DND-41 (cell line): ENCODE measurements around the gene HAUS1.

Source experiments
- ATAC-seq: fragments of 200-7000 bp; cut with Tn5 transposase; 3 replicates; pipeline ENCODE4 v1.9.1; 2021; ENCODE audit warnings: low read depth; ENCODE audit not compliant: insufficient read depth
- DNase-seq: peaks from one replicate; pipeline ENCODE4 v3.0.0-alpha.2; 2020
- H2AFZ ChIP-seq: 2 replicates; pipeline ENCODE4 v1.6.0; 2012; ENCODE audit warnings: low read depth, low read length
- H3K27ac ChIP-seq: 2 replicates; pipeline ENCODE4 v1.5.1; 2012; ENCODE audit warnings: low read length, inconsistent platforms
- H3K27me3 ChIP-seq: fragments of 200-600 bp; sonication (generic); 2 replicates; pipeline ENCODE4 v1.6.0; 2012; ENCODE audit warnings: low read length, mild to moderate bottlenecking, inconsistent platforms; ENCODE audit not compliant: insufficient read depth, poor library complexity
- H3K36me3 ChIP-seq: 2 replicates; pipeline ENCODE4 v1.5.1; 2012; ENCODE audit warnings: low read length, inconsistent platforms; ENCODE audit not compliant: insufficient read depth
- H3K4me1 ChIP-seq: 2 replicates; pipeline ENCODE4 v1.5.1; 2012; ENCODE audit warnings: mild to moderate bottlenecking, low read length; ENCODE audit not compliant: insufficient read depth
- H3K4me2 ChIP-seq: 2 replicates; pipeline ENCODE4 v1.6.0; 2012; ENCODE audit warnings: mild to moderate bottlenecking, moderate library complexity, low read length, inconsistent platforms; ENCODE audit not compliant: insufficient read depth
- H3K4me3 ChIP-seq, 2 experiments: fragments of 200-600 bp in 1 of 2; shearing (Covaris generic) in 1 of 2; 2 replicates each; pipeline ENCODE4 v1.5.1; 2012 to 2016; ENCODE audit warnings: inconsistent platforms in 2 of 2, low read length in 2 of 2, mild to moderate bottlenecking in 2 of 2, low read depth in 1 of 2, moderate library complexity in 1 of 2
- H3K79me2 ChIP-seq: 2 replicates; pipeline ENCODE4 v1.6.0; 2012; ENCODE audit warnings: low read length, inconsistent platforms; ENCODE audit not compliant: insufficient read depth
- H3K9ac ChIP-seq: 2 replicates; pipeline ENCODE4 v1.6.0; 2012; ENCODE audit warnings: low read depth, mild to moderate bottlenecking, inconsistent platforms, low read length, moderate library complexity
- H3K9me3 ChIP-seq: 2 replicates; pipeline ENCODE4 v1.5.1; 2012; ENCODE audit warnings: low read length, moderate library complexity, mild to moderate bottlenecking, inconsistent platforms; ENCODE audit not compliant: insufficient read depth, severe bottlenecking
- H4K20me1 ChIP-seq: 2 replicates; pipeline ENCODE4 v1.6.0; 2012; ENCODE audit warnings: low read length; ENCODE audit not compliant: insufficient read depth
- EZH2 ChIP-seq: IDR thresholded peaks from 3 replicates; pipeline ENCODE4 v1.6.1; 2012; ENCODE audit warnings: borderline replicate concordance, low read depth, mild to moderate bottlenecking, moderate library complexity, low read length, inconsistent platforms; ENCODE audit not compliant: severe bottlenecking
- TF ChIP-seq, protein P1 (sequence below): IDR thresholded peaks from 2 replicates; pipeline ENCODE4 v1.5.1; 2012; ENCODE audit warnings: borderline replicate concordance, low read length, moderate library complexity, mild to moderate bottlenecking; ENCODE audit not compliant: poor library complexity, severe bottlenecking; ENCODE audit errors: extremely low read depth

HAUS1 gene

DNA sequence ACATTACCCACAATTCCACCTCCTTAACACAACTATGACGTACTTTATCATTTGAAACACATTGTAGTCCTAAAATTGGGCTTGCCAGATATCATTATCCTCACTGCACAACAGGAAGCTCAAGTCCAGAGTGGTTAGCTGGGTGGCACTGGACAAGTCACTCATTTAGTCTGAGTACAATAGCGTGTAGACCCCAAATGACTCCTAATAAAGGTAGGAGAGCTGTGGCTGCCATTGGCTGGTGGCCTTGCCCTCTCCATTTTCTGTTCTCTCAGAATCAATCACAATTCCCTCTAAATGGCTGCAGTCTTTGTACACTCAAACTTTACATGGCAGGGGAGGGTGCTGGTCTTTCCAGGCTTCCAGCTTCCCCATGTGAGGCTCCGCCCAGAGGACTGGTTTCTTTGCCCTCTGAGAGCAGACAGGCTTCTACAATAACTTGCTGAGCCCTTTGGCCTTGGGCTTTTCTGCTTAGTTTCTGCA, 43.8 kb upstream of the HAUS1 start:
- Histone ChIP-seq H3K9ac (no peak overlapping the region), H4K20me1 (no peaks in the 10 kb centered on the region), H3K4me3 (no peak overlapping the region), H3K9me3 (no peaks in the 10 kb centered on the region), H3K27ac (no peak overlapping the region), H3K4me2 (no peak overlapping the region), H2AFZ (no peak overlapping the region), H3K36me3 (no peaks in the 10 kb centered on the region), H3K4me1 (peaks cover 17% of the 10 kb centered on the region), H3K79me2 (no peaks in the 10 kb centered on the region), H3K27me3 (no peaks in the 10 kb centered on the region)
- DNase-seq = no peak
- no peak for ATAC-seq
- TF ChIP-seq, protein P1, sequence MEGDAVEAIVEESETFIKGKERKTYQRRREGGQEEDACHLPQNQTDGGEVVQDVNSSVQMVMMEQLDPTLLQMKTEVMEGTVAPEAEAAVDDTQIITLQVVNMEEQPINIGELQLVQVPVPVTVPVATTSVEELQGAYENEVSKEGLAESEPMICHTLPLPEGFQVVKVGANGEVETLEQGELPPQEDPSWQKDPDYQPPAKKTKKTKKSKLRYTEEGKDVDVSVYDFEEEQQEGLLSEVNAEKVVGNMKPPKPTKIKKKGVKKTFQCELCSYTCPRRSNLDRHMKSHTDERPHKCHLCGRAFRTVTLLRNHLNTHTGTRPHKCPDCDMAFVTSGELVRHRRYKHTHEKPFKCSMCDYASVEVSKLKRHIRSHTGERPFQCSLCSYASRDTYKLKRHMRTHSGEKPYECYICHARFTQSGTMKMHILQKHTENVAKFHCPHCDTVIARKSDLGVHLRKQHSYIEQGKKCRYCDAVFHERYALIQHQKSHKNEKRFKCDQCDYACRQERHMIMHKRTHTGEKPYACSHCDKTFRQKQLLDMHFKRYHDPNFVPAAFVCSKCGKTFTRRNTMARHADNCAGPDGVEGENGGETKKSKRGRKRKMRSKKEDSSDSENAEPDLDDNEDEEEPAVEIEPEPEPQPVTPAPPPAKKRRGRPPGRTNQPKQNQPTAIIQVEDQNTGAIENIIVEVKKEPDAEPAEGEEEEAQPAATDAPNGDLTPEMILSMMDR = no peak
- TF ChIP-seq EZH2 = no peak

- no peak for ATAC-seq
- no peak for DNase-seq
- no peak overlapping the region for H3K4me3 ChIP-seq
- no peak overlapping the region for H2AFZ ChIP-seq
- peaks cover 7% of the 10 kb centered on the region for H3K4me1 ChIP-seq
- TF ChIP-seq, protein P1 = no peak
- no peak for TF ChIP-seq EZH2
- no peaks in the 10 kb centered on the region for H4K20me1 ChIP-seq
- no peaks in the 10 kb centered on the region for H3K9me3 ChIP-seq
- H3K4me2 ChIP-seq = no peak overlapping the region
- no peaks in the 10 kb centered on the region for H3K36me3 ChIP-seq
- no peak overlapping the region for H3K9ac ChIP-seq
- no peaks in the 10 kb centered on the region for H3K27me3 ChIP-seq
- H3K27ac ChIP-seq = no peak overlapping the region
- H3K79me2 ChIP-seq = no peaks in the 10 kb centered on the region
Observed at GRCh38 chr18:46061387-46061786, 42.8 kb upstream of the HAUS1 start.

DNA sequence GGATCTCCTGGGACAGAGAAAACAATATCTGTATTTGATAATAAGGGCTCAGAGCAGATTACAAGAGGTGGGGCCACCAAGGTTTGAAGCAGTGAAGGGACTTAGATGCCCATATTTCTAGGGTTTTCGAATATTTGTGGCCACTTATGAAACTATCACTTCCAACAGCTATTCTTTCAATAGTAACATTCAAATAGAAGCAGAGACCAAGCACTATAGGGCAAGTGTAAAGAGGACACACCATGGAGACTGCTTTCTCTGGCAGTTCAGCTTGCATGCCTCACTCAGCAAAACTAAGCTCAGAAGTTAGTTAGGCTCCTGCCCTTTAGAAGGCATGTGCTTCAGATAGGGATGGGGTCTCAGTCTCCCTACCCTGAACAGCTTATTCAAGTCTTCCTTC, 42.4 kb upstream of the HAUS1 start:
- H3K4me1 ChIP-seq = peaks cover 3% of the 10 kb centered on the region; the same call in 1 of the 2 replicates
- no peaks in the 10 kb centered on the region for H3K9me3 ChIP-seq
- TF ChIP-seq, protein P1 = no peak
- no peak for TF ChIP-seq EZH2
- no peak overlapping the region for H3K4me3 ChIP-seq
- no peaks in the 10 kb centered on the region for H4K20me1 ChIP-seq
- no peak overlapping the region for H2AFZ ChIP-seq
- DNase-seq = no peak
- no peak overlapping the region for H3K9ac ChIP-seq
- H3K4me2 ChIP-seq = no peak overlapping the region
- ATAC-seq = no peak
- no peak overlapping the region for H3K27ac ChIP-seq
- H3K79me2 ChIP-seq = no peaks in the 10 kb centered on the region
- H3K36me3 ChIP-seq = no peaks in the 10 kb centered on the region
- no peaks in the 10 kb centered on the region for H3K27me3 ChIP-seq

- H3K27me3 ChIP-seq = no peaks in the 10 kb centered on the region
- TF ChIP-seq EZH2 = no peak
- TF ChIP-seq, protein P1 = no peak
- H3K36me3 ChIP-seq = no peaks in the 10 kb centered on the region
- ATAC-seq (no peak), DNase-seq (no peak)
- no peak overlapping the region for H2AFZ ChIP-seq
- H3K9me3 ChIP-seq = no peaks in the 10 kb centered on the region
- no peak overlapping the region for H3K4me2 ChIP-seq
- no peaks in the 10 kb centered on the region for H4K20me1 ChIP-seq
- no peak overlapping the region for H3K4me3 ChIP-seq
- H3K9ac ChIP-seq = no peak overlapping the region
- no peak overlapping the region for H3K27ac ChIP-seq
- H3K4me1 ChIP-seq = no peaks in the 10 kb centered on the region
- H3K79me2 ChIP-seq = no peaks in the 10 kb centered on the region
Observed at GRCh38 chr18:46062781-46063180, 41.4 kb upstream of the HAUS1 start.
